ENCODE data around the gene OLA1. TPM values are rescaled to one million over a fixed set of nuclear protein-coding genes. Genes with fewer than 3 reads are reported as not detected.
A peak's percentile ranks its signal among the peaks of the same experiment; 100 is the strongest.

OLA1 gene
- total and polyA plus RNA-seq, 2 experiments from 2014 or later: 94.0 to 150 TPM

GRCh38 chr2:174161490-174161889 lies 86.8 kb downstream of the OLA1 start:
- Histone ChIP-seq H3K27ac (no peak overlapping the region), H3K4me3 (no peak overlapping the region), H3K36me3 (no peaks in the 10 kb centered on the region), H3K27me3 (no peaks in the 10 kb centered on the region), H3K4me1 (ENCODE audit: low read depth) (no peaks in the 10 kb centered on the region), H3K9me3 (ENCODE audit: low read depth) (no peaks in the 10 kb centered on the region)
- no peak for TF ChIP-seq CTCF (IDR thresholded peaks at IDR 0.05; ENCODE audit: low read depth, low read length)
- no peak for DNase-seq (ENCODE audit: low read depth in 1 of 2, low spot score in 1 of 2)

GRCh38 chr2:174158003-174158402 lies 90.3 kb downstream of the OLA1 start:
- Histone ChIP-seq H3K9me3 (ENCODE audit: low read depth) (no peaks in the 10 kb centered on the region), H3K27me3 (no peaks in the 10 kb centered on the region), H3K27ac (no peak overlapping the region), H3K4me1 (ENCODE audit: low read depth) (peaks cover 4% of the 10 kb centered on the region), H3K4me3 (no peak overlapping the region), H3K36me3 (no peaks in the 10 kb centered on the region)
- peak; percentile 67 for TF ChIP-seq CTCF (IDR thresholded peaks at IDR 0.05; ENCODE audit: low read depth, low read length)
- peak; percentile 41 to 52 for DNase-seq (ENCODE audit: low read depth in 1 of 2, low spot score in 1 of 2)

- no peak overlapping the region for H3K27ac ChIP-seq
These were observed 91.3 kb downstream of the OLA1 start for GRCh38 chr2:174157053-174157452.

GRCh38 chr2:174153757-174154680 lies 94.3 kb downstream of the OLA1 start:
- H3K4me1 ChIP-seq (ENCODE audit: low read depth): peaks cover 5% of the 10 kb centered on the region
- H3K27ac ChIP-seq: no peak overlapping the region
- DNase-seq (ENCODE audit: low read depth in 1 of 2, low spot score in 1 of 2): peak in 1 of 2 donors; percentile 75
- no peak for TF ChIP-seq CTCF (IDR thresholded peaks at IDR 0.05; ENCODE audit: low read depth, low read length)
- no peak overlapping the region for H3K4me3 ChIP-seq
- no peaks in the 10 kb centered on the region for H3K9me3 ChIP-seq (ENCODE audit: low read depth)
- H3K36me3 ChIP-seq: no peaks in the 10 kb centered on the region
- H3K27me3 ChIP-seq: no peaks in the 10 kb centered on the region

More at GRCh38 chr2:174157053-174157452, 91.3 kb downstream of the OLA1 start:
- TF ChIP-seq CTCF (IDR thresholded peaks at IDR 0.05; ENCODE audit: low read depth, low read length): no peak
- H3K4me1 ChIP-seq (ENCODE audit: low read depth): peaks cover 4% of the 10 kb centered on the region
- H3K27me3 ChIP-seq: no peaks in the 10 kb centered on the region
- H3K4me3 ChIP-seq: no peak overlapping the region
- H3K36me3 ChIP-seq: no peaks in the 10 kb centered on the region
- H3K9me3 ChIP-seq (ENCODE audit: low read depth): no peaks in the 10 kb centered on the region
- no peak for DNase-seq (ENCODE audit: low read depth in 1 of 2, low spot score in 1 of 2)

- DNase-seq (ENCODE audit: low read depth in 1 of 2, low spot score in 1 of 2): no peak
- Histone ChIP-seq H3K27ac (no peak overlapping the region), H3K4me3 (no peak overlapping the region), H3K4me1 (ENCODE audit: low read depth) (peaks cover 24% of the 10 kb centered on the region), H3K27me3 (no peaks in the 10 kb centered on the region), H3K9me3 (ENCODE audit: low read depth) (no peaks in the 10 kb centered on the region), H3K36me3 (no peaks in the 10 kb centered on the region)
- TF ChIP-seq CTCF (IDR thresholded peaks at IDR 0.05; ENCODE audit: low read depth, low read length): no peak
These were observed 98.8 kb downstream of the OLA1 start for GRCh38 chr2:174149530-174149929.

Measured in cardiac muscle cell (in vitro differentiated cells and primary cell).